DMS79 (cell line): ENCODE results near the gene POGLUT3.
A peak's percentile ranks its signal among the peaks of the same experiment; 100 is the strongest.

Experiments
- DNase-seq: peaks from one replicate; lab custom pipeline; 2025; lab: John Stamatoyannopoulos, UW

The POGLUT3 gene

DNA sequence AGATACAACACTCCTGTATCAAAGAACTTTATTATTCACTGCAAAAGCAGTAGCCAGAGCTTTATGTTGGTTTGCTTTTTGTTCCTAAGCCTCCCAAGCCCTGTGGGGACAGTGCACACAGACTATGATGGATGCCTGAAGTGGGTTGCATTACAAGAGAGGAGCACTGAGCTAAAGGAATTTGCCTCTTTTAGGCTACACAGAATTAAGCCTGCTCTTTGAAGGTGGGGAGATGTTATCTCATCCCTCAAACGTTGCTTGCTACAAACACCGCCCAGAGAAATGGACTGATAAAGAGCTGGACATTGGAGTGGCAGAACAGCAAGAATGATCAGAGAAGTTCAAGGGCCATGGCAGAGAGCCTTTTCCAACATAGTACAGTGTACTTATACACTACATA, 2.5 kb upstream of the POGLUT3 start:
- DNase-seq, result no peak

DNA sequence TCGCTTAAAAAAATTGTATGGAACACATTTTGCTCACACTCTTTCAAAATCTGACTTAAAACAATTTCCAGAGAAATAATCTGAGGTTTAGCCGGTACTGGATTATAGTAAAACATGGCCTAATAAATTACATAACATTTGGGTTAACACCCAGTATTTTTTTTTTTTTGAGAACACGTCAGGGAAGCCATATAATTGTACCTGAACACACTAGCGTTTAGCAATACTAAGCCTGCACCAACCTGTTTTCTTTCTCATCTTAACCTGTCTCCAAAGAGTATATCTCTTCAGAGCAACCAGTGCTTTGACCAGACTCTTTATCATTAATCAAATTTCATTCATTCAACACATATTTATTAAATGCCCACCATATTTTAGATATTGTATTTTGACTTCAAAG, 2.0 kb upstream of the POGLUT3 start:
- no peak for DNase-seq

DNA sequence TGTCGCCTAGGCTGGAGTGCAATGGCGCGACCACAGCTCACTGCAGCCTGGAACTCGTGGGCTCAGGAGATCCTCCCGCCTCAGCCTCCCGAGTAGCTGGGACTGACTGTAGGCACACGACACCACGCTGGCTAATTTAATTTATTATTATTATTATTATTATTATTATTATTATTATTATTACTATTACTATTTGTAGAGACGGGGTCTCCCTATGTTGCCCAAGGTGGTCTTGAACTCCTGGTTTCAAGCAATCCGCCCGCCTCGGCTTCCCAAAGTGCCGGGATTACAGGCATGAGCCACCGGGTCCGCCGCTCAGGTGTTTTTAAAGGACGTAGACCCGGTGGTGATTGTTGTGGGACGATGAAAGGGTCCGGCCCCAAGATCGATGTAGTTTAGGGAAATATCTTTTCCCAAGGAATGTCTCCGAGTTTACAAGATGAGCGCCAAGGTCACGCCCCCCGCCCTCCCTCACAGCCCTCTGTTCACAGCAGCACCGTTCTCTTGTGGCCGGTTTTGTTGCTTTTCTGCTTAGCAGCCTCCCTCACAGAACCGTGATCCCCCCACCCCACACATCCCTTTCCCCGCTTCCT, 728 bp upstream of the POGLUT3 start:
- no peak for DNase-seq

DNA sequence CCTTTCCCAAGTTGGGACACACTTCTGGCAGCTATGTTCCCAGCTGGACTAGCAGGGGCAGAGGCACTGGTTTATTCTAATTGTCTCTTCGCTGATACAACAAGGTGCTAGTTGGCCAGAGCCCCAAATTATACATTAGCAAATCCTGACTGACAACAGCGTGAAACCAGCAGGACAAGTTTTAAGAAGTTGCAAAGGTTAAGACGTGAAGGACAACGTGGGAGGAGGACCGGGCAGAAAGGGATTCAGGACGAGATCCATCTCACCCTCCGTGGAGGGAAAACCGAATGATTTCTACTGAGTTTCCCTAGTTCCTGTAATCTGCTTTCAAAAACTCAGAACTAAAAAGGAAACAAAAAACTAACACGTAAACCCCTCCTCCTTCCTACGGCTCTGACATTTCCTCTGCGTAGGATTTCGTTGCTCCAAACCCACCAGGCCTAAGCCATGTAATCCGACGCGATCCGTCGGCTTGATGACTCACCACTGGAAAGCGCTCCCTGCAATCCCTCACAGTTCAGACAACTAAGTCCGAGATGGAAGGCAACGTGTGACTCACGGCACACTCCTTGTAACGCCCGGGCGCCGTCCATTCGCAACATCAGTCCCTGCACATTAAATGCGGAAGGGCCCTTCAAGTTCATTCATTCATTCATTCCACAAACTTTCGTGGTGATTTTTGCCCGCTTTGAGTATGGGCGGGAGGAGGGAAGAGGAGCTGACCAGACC, 703 bp downstream of the POGLUT3 start:
- peak; percentile 77 for DNase-seq

DNA sequence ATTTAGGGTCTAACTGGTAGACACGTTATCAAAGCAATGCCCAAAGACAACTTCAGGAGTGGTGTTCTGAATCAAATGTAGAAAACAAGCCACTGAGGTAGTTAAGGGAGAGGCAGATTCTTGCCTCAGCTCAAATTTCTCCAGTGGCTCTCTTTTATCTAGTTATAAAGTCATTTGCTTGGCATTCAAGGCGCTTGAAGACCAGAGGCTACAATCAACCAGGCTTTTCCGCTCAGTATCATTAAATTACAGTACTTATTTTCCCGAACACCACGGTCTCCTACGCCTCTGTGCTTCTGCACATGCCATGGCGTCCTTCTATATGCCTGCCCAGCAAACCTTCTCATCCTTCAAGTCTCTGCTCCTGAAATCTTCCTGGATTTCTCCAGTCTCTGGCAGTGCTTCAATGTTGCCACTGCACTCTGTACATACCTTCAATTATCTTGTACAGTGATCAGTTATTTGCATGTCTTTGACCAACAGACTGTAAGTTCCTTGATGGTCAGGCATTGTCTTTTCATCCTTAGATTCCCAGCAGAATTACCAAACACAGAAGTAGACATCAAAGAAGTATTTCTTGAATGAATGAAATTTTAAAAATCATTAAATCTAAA, 1.4 kb downstream of the POGLUT3 start:
- DNase-seq, result no peak

DNA sequence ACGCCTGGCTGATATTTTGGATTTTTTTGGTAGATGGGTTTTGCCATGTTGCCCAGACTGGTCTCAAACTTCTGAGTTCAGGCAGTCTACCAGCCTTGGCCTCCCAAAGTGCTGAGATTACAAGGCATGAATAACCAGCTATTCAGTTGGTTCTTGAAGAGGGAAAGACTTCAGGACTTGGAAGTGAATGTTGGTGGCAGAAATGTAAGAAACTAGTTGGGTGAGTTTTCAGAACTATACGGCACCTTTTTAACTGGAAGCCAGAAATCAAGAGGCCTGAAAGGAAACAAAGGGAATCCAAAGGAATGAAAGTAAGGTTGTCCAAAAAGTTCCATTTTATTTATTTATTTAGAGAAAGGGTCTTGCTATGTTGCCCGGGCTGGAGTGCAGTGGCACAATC, 2.9 kb downstream of the POGLUT3 start:
- DNase-seq, result no peak

DNA sequence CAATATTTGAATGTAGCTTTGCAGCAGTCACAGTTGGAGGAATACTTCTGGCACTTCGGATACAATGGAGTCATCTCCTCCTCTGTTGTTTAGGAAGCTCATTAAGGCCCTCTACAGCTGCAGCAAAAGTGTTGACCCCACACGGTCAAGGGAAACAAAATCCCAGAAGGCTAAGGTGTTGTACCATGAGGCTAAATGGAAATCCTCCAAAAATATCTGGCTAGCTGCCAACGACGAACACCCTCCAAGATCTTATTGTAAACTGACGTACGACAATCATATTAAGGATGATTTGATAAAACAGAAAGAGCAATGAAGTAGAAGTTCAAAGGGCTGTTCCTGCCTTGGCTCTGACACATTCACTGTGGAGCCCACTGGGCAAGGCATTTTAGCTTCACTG, 4.0 kb downstream of the POGLUT3 start:
- no peak for DNase-seq

DNA sequence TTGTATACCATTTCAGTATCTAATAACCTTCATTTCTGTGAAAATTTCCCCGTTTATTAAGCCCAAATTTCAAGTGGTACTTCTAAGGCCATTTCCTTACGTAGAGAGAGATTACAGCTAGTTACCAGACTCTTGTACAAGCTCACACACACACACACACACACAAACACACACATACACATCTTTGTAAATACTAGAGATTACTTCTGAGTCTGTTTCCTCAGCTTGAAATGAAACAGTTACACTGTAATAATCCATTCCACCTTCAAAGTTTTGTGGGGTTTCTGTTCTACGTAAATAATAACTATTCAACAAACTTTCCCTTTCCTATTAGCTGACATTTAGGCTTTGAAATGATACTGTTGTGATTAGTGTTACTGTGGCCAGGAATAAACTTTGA, 6.2 kb downstream of the POGLUT3 start:
- no peak for DNase-seq

DNA sequence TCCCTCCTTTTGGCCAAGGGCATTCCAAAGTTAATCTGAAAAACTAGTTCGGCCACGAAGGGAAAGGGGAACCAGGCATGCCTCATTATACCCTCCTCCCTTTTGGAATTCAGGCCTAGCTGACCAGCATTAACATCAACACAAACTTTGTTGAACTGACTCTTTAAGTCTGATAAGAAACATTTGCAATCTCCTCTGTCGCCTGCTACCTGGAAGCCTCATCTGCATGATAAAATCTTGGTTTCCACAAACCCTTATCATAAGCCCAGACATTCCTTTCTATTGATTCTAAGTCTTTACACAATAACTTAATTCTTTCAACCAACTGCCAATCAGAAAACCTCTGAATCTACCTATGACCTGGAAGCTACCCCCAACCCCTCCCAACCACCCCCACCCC, 11.4 kb downstream of the POGLUT3 start:
- no peak for DNase-seq

DNA sequence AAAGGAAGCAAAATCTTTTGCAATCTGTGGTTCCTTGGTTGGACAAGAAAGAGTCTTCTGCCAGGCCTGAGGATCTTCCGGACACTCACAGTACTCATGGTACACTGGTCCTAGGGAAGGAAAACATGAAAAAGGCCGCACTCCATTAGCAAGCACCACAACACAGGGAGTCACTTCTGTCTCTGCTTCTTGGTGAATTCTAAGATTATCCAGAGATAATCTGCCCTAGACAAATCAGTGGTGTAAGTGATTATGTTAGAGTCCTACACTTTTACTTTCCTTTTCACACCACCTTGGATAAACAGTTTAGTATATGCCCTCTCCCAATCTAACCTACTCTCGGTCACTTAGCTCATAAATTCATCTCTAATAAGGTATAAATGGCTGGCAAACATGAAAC, 11.9 kb downstream of the POGLUT3 start:
- no peak for DNase-seq

DNA sequence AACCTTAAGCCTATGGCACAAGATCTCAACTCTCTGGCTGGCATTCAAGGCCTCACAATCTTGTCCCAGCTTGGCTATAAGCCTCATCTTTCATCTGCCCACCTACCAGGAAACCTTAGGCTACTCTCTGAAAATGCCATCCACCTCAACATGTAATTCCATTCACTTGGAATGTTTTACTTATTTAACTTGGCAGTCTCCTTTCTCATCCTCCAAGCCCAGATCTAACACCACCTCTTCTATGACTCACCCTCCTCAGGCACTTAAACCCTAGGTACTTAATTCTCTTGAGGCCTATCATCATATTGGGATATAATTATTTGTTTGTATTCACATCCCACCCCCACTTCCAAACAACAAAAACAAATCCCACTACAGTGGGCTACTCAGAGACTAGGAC, 15.0 kb downstream of the POGLUT3 start:
- no peak for DNase-seq

DNA sequence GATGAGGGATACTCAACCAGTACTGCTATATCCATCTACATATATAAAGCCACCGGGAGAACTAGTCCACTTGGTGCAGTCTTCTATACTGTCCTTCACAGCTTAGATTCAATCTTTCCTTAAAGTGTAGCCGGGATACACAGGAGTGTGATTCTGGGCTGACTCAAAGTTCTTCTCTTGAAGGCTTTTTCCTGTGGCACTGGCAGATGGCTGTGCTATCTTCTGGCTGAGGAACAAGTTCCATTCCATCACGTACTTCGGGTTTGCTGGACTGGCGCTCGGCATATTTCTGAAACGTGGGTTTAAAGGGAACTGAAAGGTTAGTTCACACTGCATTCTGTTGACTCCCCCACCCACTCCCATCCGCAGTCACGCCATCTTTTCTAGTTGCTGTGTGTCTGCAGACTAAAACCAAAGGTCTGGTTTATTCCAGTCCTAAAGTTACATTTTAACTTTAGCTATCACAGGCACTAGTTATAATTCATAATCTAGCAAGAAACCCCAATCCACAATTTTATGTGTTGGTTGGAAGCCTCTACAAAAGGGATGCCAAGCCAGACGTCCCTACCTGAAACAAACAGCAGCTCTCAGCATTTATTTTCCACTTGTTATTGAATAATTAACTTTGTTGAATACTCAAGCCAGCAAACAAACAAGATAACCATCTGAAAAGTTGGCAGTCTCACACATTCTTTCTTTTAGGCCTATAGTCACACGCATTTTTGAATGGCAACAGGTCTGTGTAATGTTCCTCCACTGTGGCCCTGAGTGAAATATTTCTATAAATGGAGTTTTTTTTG, 23.3 kb downstream of the POGLUT3 start:
- DNase-seq, result no peak

DNA sequence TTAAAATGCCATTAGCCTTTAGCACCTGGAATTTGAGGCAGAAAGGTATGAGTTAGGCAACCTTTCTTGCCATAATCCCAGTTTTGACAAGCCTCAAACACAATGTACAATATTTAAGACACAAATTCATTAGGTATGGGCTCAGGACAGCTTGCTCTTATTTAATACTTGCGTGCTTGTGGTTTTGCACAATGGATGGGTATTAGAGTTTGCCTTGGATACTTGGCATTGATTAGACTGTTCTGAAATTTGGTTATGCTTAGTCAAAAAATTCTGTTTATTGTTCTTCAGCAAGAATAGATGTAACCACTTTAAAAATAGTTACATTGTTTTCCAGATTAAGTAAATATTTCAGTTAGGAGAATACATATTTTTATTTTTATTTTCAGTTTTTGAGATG, 25.5 kb downstream of the POGLUT3 start:
- DNase-seq, result no peak

DNA sequence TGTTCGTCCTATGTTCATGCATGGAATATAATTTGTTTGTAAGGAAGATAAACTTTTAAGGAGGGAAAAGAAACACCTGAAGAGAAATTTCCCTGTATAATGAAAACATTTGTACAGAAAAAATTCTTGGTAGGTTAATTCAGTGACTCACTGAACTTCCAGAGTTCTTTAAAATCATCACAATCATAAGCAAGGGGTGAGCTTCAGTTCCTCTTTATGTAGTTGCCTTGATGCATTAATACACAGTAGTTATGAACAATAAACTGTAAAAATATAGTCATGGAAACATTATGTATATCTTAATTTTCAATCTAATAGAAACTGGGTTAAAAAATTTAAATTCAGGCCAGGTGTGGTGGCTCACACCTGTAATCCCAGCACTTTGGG, 29.7 kb downstream of the POGLUT3 start:
- no peak for DNase-seq

DNA sequence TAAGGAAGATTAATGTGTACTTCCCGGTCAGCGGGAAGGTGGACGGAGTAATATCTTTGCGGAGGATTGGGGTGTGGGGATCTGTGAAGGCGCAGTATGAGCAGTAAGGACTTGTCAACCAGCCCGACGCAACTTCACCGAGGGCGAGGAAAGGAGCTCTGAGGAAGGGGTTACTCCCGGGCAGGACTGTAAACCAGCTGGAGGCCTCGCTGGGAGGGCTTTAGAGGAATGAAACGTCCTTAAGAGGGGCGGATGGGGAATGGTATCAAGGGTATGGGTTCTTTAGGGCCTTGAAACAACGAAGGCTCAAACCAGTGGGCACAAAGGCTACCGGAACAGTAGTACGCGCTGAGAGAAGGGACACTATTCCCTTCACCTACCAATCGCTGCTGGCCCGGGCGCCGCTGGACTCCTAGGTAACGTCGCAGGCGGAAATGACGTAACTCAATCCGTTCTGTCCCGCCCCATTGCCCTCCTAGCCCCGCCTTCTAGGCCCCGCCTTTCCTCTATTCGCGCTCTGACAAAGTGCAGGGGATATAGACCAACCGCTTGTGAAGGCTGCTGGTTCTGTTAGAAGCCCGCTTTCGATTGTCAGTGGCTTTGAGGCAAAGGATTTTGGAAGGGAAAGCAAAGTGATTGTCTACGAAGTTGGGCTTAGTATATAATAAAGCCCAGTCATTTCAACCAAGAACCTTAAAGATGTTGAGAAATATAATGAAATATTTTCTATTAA, 30.9 kb downstream of the POGLUT3 start, which contains the start of gene C11orf65:
TSS of gene C11orf65 (minus strand) at position 439 of the 733 bp plus-strand sequence. CDS start 5,970 bp downstream, outside the sequence.
- peak; percentile 96 for DNase-seq

DNA sequence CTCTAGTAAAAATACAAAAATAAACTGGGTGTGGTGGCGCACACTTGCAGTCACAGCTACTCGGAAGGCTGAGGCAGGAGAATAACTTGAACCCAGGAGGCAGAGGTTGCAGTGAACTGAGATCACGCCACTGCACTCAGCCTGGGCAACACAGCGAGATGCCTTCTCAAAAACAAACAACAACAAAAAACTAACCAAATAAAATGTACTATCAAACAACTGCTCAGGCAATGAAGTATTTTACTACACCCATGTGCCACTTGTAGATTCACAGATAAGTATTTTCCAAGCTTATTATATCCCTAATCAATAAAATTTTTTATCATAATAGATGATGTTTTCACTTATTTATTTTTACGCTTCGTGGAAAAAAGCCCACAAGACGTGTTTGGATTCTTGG, 31.8 kb downstream of the POGLUT3 start:
- DNase-seq, result no peak

DNA sequence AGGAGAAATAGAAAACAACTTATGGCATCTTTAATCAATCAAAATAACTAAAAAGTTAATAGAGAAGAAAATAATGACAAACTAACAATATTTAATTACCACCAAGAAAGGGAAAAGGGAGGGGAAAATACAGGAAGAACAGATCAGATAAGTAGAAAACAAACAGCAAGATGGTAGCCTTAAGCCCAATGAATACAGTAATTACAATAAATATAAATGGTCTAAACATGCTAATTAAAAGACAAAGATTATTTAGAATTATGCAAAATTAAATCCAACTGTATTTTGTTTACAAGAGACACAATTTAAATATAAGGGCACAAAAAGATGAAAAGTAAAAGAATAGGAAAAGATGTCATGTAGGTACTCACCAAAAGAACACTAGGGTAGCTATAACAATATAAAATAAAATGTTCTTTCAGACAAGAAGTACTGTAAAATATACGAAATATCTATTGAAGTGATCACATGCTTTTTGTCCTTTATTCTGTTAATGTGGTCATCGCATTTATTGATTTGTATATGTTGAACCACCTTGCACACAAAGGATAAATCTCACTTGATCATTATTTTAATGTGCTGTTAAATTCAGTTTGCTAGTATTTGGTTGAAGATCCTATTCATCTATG, 44.9 kb downstream of the POGLUT3 start:
- no peak for DNase-seq
